ENCODE data around the gene ALPI.
"Not testable (repeated sequence)": the region's sequence is repeated elsewhere in the genome, so short reads cannot be mapped to it uniquely, and the experiment has no call there.

Gene ALPI

DNA sequence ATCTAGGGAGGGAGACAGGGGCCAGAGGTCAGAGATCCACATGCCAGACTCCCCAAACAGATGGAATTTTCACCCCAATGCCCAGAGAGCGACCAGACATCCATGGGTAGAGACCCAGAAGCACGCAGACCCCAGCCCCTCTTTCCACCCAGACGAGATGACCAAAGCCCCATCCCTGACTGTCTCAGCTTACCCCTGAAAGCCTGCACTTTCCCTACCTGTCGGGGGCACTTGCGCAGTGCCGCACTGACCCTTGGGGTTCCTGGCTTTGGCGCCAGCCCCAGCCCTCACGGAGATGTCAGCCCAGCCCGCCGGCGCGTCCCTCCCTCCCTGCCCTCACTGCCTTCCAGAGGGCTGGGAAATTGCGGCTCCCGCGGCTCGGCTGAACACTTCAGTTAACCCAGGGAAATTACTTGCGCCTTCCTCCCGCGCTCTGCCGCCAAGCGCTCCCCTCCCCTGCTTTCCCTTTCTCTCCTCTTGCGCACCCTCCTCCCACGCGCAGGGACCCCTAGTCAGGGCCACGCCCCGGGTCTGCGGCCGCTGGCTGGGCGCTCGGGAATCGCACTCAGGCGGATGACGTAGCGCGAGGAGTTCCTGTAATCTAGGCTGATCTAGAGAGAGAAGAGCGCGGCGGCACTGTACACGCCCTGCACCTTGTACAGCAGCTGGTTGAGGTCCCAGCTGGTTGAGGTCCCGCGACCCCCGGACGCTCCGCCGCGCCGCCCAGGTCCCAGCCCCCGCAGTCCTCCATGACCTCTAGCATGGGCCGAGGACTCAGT is 37.3 kb upstream of the ALPI start:
- no peak for DNase-seq (ENCODE audit: low spot score)
- no peak overlapping the region for H3K27ac ChIP-seq
- TF ChIP-seq, protein P1, sequence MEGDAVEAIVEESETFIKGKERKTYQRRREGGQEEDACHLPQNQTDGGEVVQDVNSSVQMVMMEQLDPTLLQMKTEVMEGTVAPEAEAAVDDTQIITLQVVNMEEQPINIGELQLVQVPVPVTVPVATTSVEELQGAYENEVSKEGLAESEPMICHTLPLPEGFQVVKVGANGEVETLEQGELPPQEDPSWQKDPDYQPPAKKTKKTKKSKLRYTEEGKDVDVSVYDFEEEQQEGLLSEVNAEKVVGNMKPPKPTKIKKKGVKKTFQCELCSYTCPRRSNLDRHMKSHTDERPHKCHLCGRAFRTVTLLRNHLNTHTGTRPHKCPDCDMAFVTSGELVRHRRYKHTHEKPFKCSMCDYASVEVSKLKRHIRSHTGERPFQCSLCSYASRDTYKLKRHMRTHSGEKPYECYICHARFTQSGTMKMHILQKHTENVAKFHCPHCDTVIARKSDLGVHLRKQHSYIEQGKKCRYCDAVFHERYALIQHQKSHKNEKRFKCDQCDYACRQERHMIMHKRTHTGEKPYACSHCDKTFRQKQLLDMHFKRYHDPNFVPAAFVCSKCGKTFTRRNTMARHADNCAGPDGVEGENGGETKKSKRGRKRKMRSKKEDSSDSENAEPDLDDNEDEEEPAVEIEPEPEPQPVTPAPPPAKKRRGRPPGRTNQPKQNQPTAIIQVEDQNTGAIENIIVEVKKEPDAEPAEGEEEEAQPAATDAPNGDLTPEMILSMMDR (IDR thresholded peaks at IDR 0.05) = no peak

DNA sequence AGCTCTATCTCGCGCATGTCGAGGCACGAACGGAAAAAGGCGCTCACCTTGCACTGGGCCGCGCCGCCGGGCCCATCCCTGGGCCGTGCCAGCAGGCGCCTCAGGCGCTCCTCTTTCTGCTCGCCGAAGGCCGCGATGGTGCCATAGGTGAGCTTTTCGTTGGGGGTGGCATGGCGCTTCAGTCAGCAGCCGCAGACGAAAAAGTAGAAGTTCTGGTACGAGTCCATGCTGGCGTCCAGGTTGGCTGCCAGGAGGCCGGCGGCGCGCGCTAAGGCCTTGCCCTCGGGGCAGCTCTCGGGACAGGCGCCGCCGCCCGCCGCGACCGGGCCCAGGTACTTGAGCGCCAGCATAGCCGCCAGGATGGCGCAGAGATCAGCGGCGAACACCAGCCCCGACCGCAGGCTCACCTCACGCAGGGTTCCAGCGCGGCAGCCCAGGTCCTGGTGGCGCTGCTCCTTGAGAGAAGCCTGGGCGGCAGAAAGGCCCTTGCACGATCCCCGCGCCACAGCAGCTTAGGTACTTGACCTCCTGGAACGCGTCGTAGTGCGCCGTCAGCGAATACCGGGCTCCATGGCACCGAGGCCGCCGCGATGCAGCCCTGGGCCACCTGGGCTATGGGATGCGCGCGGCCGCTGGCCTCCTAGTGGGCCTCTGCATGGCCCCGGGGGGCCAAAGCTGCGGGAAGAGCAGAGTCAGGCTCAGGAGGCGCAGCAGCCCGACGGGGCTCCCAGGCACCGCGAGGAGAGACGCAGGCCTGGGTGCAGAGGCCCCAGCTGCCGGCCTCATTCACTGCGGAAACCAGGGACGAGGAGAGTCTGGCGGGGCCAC is 36.5 kb upstream of the ALPI start:
- H3K4me3 ChIP-seq = peak overlapping the region; percentile 65
- no peak for DNase-seq (ENCODE audit: low spot score)
- TF ChIP-seq, protein P1 (IDR thresholded peaks at IDR 0.05) = no peak
- no peak overlapping the region for H3K27ac ChIP-seq

More for the DNA sequence above, 37.3 kb upstream of the ALPI start:
- H3K4me3 ChIP-seq = peak overlapping the region; percentile 65

DNA sequence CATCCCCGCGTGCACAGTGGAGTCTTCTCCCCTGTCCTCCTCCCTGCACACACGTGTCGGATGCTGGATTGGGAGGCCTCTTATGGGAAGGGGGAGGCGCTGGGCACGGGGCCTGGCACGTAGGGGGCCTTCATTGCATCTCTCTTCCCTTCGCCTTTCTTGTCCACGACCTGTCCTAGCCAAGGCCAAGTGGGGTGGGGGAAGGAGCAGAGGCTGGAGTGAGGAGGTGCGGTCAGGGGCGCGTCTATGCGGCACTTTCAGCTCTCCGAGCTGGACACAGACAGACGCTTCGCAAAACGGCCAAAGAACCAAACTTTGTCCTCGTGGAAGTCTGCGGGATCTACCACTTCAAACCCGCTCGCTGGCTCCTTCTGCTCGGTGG is 35.9 kb upstream of the ALPI start:
- H3K27ac ChIP-seq = no peak overlapping the region
- no peak for DNase-seq (ENCODE audit: low spot score)
- peak overlapping the region; percentile 41 for H3K4me3 ChIP-seq
- TF ChIP-seq, protein P1 (IDR thresholded peaks at IDR 0.05) = no peak

DNA sequence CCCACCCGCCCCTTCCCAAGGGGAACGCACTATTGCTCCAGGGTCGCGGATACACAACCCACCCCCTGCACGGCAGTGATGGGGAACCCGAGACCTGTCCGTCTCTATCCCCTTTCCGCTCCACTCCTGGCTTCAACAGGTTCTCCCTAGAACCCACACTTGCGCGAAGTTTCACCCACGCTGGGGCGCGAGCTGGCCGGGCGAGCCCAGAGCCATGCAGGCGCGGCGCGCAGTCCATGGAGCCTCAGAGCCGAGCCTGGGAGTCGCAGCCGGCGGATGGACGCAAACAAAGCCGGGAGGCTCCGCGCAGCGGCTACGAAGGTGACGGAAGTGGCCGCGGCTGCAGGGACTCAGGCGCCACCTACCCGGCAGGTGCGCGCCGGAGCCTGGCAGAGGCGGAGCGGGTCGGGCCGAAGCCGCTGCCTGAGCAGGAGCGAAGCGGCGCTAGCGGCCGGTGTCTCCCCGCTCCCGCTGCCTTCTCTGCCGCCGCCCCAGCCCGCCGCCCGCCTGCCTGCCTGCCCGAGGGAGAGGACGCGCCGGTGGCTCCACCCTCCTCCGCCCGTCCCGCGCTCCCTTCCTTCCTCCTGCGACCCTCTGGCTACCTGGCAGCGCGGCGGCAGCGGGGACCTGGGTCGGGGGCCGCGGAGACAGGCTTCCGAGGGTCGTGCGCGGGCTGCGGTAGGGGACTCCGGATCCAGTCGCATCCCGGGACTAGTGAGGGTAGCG is 35.3 kb upstream of the ALPI start:
- DNase-seq (ENCODE audit: low spot score) = no peak
- TF ChIP-seq, protein P1 (IDR thresholded peaks at IDR 0.05) = no peak
- H3K4me3 ChIP-seq = peak overlapping the region; percentile 41
- no peak overlapping the region for H3K27ac ChIP-seq

DNA sequence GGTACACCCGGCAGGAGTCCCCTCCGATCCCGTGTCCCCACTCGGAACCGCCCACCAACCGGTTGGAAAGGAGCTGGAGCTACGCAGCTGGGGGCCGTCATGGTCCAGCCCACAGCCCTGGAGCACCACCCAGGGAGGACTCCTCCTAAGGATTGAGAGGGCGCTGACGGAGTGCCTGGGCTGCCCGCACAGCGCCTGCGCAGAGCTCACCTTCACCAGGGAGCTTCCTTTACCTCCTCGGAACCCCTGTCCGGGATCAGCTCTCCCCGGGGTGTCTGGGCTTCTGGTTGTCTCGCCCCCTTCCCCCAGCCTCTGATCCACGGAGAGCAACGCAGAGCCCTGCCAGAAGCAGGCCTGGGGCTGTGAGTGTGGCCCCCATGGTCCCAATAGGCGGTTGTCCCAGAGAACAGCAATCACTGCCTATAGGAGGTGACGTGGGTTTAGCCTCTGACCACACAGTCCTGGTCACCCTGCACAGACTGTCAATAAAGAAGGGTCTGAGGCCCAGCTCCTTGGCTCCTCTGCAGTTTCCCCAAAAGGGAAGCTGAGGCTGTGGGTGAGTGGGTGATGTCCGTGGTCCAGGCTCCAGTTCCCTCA is 34.7 kb upstream of the ALPI start:
- peak overlapping the region; percentile 41 for H3K4me3 ChIP-seq
- TF ChIP-seq, protein P1 (IDR thresholded peaks at IDR 0.05) = no peak
- DNase-seq (ENCODE audit: low spot score) = no peak
- H3K27ac ChIP-seq = no peak overlapping the region

DNA sequence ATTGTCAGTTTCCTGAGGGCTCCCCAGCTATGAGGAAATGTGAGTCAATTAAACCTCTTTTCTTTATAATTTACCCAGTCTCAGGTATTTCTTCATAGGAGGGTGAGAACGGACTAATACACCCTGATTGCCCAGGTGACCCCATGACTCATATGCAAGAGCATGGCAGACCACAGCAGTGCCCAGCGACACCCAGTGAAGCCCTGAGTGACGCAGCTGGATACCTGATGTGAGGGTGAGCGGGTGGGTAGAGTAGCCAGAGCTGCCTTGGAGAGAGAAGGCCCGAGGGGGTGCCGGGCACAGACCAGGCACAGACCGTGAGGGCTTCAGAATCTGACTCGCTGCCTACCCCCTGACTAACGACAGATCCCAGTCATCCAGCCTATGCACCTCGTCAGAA is 33.9 kb upstream of the ALPI start:
- no peak overlapping the region for H3K4me3 ChIP-seq
- TF ChIP-seq, protein P1 (IDR thresholded peaks at IDR 0.05) = no peak
- no peak for DNase-seq (ENCODE audit: low spot score)
- no peak overlapping the region for H3K27ac ChIP-seq

DNA sequence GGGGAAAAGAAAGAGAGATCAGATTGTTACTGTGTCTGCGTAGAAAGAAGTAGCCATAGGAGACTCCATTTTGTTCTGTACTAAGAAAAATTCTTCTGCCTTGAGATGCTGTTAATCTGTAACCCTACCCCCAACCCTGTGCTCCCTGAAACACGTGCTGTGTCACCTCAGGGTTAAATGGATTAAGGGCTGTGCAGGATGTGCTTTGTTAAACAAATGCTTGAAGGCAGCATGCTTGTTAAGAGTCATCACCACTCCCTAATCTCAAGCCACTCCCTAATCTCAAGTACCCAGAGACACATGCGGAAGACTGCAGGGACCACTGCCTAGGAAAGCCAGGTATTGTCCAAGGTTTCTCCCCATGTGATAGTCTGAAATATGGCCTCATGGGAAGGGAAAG is 33.0 kb upstream of the ALPI start:
- not testable (repeated sequence) for H3K4me3 ChIP-seq; H3K27ac ChIP-seq; DNase-seq (ENCODE audit: low spot score)

DNA sequence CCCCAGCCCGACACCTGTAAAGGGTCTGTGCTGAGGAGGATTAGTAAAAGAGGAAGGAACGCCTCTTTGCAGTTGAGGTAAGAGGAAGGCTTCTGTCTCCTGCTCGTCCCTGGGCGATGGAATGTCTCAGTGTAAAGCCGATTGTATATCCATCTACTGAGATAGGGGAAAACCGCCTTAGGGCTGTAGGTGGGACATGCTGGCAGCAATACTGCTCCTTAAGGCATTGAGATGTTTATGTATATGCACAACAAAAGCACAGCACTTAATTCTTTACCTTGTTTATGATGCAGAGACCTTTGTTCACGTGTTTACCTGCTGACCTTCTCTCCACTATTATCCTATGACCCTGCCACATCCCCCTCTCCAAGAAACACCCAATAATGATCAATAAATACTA is 32.5 kb upstream of the ALPI start:
- not testable (repeated sequence) for DNase-seq (ENCODE audit: low spot score); H3K27ac ChIP-seq; H3K4me3 ChIP-seq

All from coronary artery (tissue), 2 donors.